ENCODE measurements around the gene UMPS.
"Not testable (repeated sequence)": the region's sequence is repeated elsewhere in the genome, so short reads cannot be mapped to it uniquely, and the experiment has no call there.

The UMPS gene

GRCh38 chr3:124701687-124702086 lies 28.6 kb upstream of the UMPS start:
- DNase-seq (ENCODE audit: low read depth, low spot score): peak; percentile 36
- POLR2A ChIA-PET: interaction anchor here (0.6 to 0.9 kb wide), 2 partner anchors 13 to 1251 kb away, joined by 3 read pairs; no protein-coding TSS in a partner anchor
- no peak for TF ChIP-seq CTCF (IDR thresholded peaks at IDR 0.05; ENCODE audit: insufficient read depth, low read length, missing control alignments)
- CTCF ChIA-PET: interaction anchor here (1.2 to 14.9 kb wide), 4 partner anchors 13 to 200 kb away, joined by 3 to 215 read pairs (median 66); no protein-coding TSS in a partner anchor
- H3K4me3 ChIP-seq (ENCODE audit: low read depth, low read length): peak overlapping the region; percentile 41

- H3K4me3 ChIP-seq (ENCODE audit: low read depth, low read length): no peak overlapping the region; the same call in 1 of the 2 replicates
- TF ChIP-seq CTCF (IDR thresholded peaks at IDR 0.05; ENCODE audit: insufficient read depth, low read length, missing control alignments): no peak
- POLR2A ChIA-PET: no interaction called here
- CTCF ChIA-PET: interaction anchor here (1.6 to 14.9 kb wide), 3 partner anchors 9 to 140 kb away, joined by 5 to 215 read pairs (median 122); no protein-coding TSS in a partner anchor
- no peak for DNase-seq (ENCODE audit: low read depth, low spot score)
Observed at GRCh38 chr3:124702950-124703349, 27.3 kb upstream of the UMPS start.

GRCh38 chr3:124705552-124705951 lies 24.7 kb upstream of the UMPS start:
- CTCF ChIA-PET: interaction anchor here (0.7 to 14.9 kb wide), 3 partner anchors 8 to 143 kb away, joined by 3 to 215 read pairs (median 5); no protein-coding TSS in a partner anchor
- no peak for DNase-seq (ENCODE audit: low read depth, low spot score)
- no peak overlapping the region for H3K4me3 ChIP-seq (ENCODE audit: low read depth, low read length)
- TF ChIP-seq CTCF (IDR thresholded peaks at IDR 0.05; ENCODE audit: insufficient read depth, low read length, missing control alignments): no peak
- POLR2A ChIA-PET: interaction anchor here (0.6 kb wide), 1 partner anchor 9 kb away, joined by 4 read pairs; no protein-coding TSS in a partner anchor

GRCh38 chr3:124707223-124707622 lies 23.0 kb upstream of the UMPS start:
- H3K4me3 ChIP-seq (ENCODE audit: low read depth, low read length); POLR2A ChIA-PET; DNase-seq (ENCODE audit: low read depth, low spot score): not testable (repeated sequence)
- CTCF ChIA-PET: interaction anchor here (1.7 to 2.2 kb wide), 3 partner anchors 54 to 147 kb away, joined by 3 to 10 read pairs (median 5); no protein-coding TSS in a partner anchor

- no peak for TF ChIP-seq CTCF (IDR thresholded peaks at IDR 0.05; ENCODE audit: insufficient read depth, low read length, missing control alignments)
- peak; percentile 86 for DNase-seq (ENCODE audit: low read depth, low spot score)
- ChIA-PET CTCF (interaction anchor here (1.7 to 2.2 kb wide), 3 partner anchors 54 to 147 kb away, joined by 3 to 10 read pairs (median 5); no protein-coding TSS in a partner anchor), POLR2A (no interaction called here)
- no peak overlapping the region for H3K4me3 ChIP-seq (ENCODE audit: low read depth, low read length)
Observed at GRCh38 chr3:124707656-124708062, 22.6 kb upstream of the UMPS start.

- TF ChIP-seq CTCF (IDR thresholded peaks at IDR 0.05; ENCODE audit: insufficient read depth, low read length, missing control alignments): no peak
- no peak overlapping the region for H3K4me3 ChIP-seq (ENCODE audit: low read depth, low read length)
- POLR2A ChIA-PET: interaction anchor here (0.8 kb wide), 1 partner anchor 9 kb away, joined by 4 read pairs; no protein-coding TSS in a partner anchor
- CTCF ChIA-PET: interaction anchor here (1.3 kb wide), 1 partner anchor 187 kb away, joined by 3 read pairs; no protein-coding TSS in a partner anchor
- DNase-seq (ENCODE audit: low read depth, low spot score): no peak
Observed at GRCh38 chr3:124714223-124714853, 15.9 kb upstream of the UMPS start.

Measured in AG04449 (cell line).